Natural killer cell (primary cell): ENCODE results near the gene WNT1. TPM values are rescaled to one million over a fixed set of nuclear protein-coding genes. Genes with fewer than 3 reads are reported as not detected.

Experiments
- ATAC-seq, 3 donors: fragments of 150-1000 bp in 2 of 3; fragments of 200-7000 bp in 1 of 3; cut with Tn5 transposase; 1 replicate in 1 of 3; 2 replicates in 2 of 3; pipeline ENCODE4 v1.10.0; 2021; ENCODE audit warnings: mild to moderate bottlenecking in 2 of 3, moderate library complexity in 2 of 3
- DNase-seq, 2 donors: peaks; one replicate each; pipeline versions ENCODE4 v3.0.0 to v3.0.0-alpha.2; 2013 to 2021; ENCODE audit warnings: mixed read lengths in 1 of 2
- H3K27ac ChIP-seq: one replicate; pipeline ENCODE4 v1.5.1; 2013; ENCODE audit warnings: mild to moderate bottlenecking, low read length
- H3K27me3 ChIP-seq: one replicate; pipeline ENCODE4 v1.6.1; 2013; ENCODE audit warnings: low read length; ENCODE audit not compliant: control insufficient read depth, insufficient read depth
- H3K36me3 ChIP-seq: one replicate; pipeline ENCODE4 v1.6.1; 2013; ENCODE audit warnings: low read length; ENCODE audit not compliant: control insufficient read depth, insufficient read depth
- H3K4me1 ChIP-seq: one replicate; pipeline ENCODE4 v1.6.1; 2013; ENCODE audit warnings: low read length; ENCODE audit not compliant: control insufficient read depth, insufficient read depth
- H3K4me3 ChIP-seq: one replicate; pipeline ENCODE4 v1.5.1; 2013; ENCODE audit warnings: low read length
- H3K9me3 ChIP-seq: one replicate; pipeline ENCODE4 v1.6.1; 2013; ENCODE audit warnings: low read length; ENCODE audit not compliant: control insufficient read depth, insufficient read depth
- H3K27ac Mint-ChIP-seq, 2 donors: one replicate each; pipeline ENCODE4 v1.8.0; 2022; ENCODE audit warnings: mild to moderate bottlenecking in 2 of 2, mixed read lengths in 2 of 2, moderate library complexity in 1 of 2
- H3K27me3 Mint-ChIP-seq, 2 donors: one replicate each; pipeline ENCODE4 v1.8.0; 2022; ENCODE audit warnings: low read depth in 2 of 2, mixed read lengths in 2 of 2
- H3K36me3 Mint-ChIP-seq: one replicate; pipeline ENCODE4 v1.8.0; 2022; ENCODE audit warnings: mixed read lengths
- H3K4me1 Mint-ChIP-seq, 2 donors: one replicate each; pipeline ENCODE4 v1.8.0; 2022; ENCODE audit warnings: mixed read lengths in 2 of 2
- H3K4me3 Mint-ChIP-seq: one replicate; pipeline ENCODE4 v1.8.0; 2022; ENCODE audit warnings: mild to moderate bottlenecking, moderate library complexity, mixed read lengths
- H3K9me3 Mint-ChIP-seq, 2 donors: one replicate each; pipeline ENCODE4 v1.8.0; 2022; ENCODE audit warnings: mixed read lengths in 2 of 2
- WGBS: methylation state at CpG from one replicate; pipeline ENCODE4 v1.1.7; 2013; ENCODE audit warnings: missing lambda C conversion rate; ENCODE audit not compliant: insufficient coverage; 5-methylcytosine and 5-hydroxymethylcytosine counted together
- intact Hi-C: fragments of 100-400 bp; cut with micrococcal nuclease; formaldehyde crosslinking; loops from one replicate; pipeline ENCODE4 v1.14.2; 2022
- total RNA-seq, 4 donors: library from RNA; stranded (reverse); fragments of 120-200 nt in 1 of 4; gene quantifications; one replicate each; pipeline versions ENCODE4 v1.2.3 to v1.2.4, GENCODE V29; 2013 to 2022
- TF ChIP-seq, protein P1 (sequence below): fragments of 200-600 bp; IDR thresholded peaks from one replicate; pipeline ENCODE4 v1.8.0; 2022; ENCODE audit warnings: antibody characterized with exemption

Gene WNT1
- total RNA-seq, 3 donors from 2014 or later (not counting 1 experiment from before 2014, with no cell fraction given) = 1.1 to 2.0 (median 1.7) TPM

- no peaks in the 10 kb centered on the region for H3K36me3 Mint-ChIP-seq
- H3K27ac ChIP-seq = no peak overlapping the region
- H3K4me3 ChIP-seq = no peak overlapping the region
- no peaks in the 10 kb centered on the region for H3K9me3 Mint-ChIP-seq
- no peaks in the 10 kb centered on the region for H3K9me3 ChIP-seq
- H3K4me3 Mint-ChIP-seq = no peak overlapping the region
- peaks cover 23 to 26% of the 10 kb centered on the region in 2 donors for H3K4me1 Mint-ChIP-seq
- peaks cover 46 to 48% of the 10 kb centered on the region in 2 donors for H3K27me3 Mint-ChIP-seq
- 93% methylated on average over 2 of the region's 2 CpGs for WGBS
- DNase-seq = no peak
- H3K36me3 ChIP-seq = no peaks in the 10 kb centered on the region
- intact Hi-C loops = loop anchor here (5.0 kb wide), 1 partner anchor 84 kb away; a partner anchor contains a TSS
- TF ChIP-seq, protein P1, sequence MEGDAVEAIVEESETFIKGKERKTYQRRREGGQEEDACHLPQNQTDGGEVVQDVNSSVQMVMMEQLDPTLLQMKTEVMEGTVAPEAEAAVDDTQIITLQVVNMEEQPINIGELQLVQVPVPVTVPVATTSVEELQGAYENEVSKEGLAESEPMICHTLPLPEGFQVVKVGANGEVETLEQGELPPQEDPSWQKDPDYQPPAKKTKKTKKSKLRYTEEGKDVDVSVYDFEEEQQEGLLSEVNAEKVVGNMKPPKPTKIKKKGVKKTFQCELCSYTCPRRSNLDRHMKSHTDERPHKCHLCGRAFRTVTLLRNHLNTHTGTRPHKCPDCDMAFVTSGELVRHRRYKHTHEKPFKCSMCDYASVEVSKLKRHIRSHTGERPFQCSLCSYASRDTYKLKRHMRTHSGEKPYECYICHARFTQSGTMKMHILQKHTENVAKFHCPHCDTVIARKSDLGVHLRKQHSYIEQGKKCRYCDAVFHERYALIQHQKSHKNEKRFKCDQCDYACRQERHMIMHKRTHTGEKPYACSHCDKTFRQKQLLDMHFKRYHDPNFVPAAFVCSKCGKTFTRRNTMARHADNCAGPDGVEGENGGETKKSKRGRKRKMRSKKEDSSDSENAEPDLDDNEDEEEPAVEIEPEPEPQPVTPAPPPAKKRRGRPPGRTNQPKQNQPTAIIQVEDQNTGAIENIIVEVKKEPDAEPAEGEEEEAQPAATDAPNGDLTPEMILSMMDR = no peak
- ATAC-seq = no peak
- H3K27ac Mint-ChIP-seq = no peak overlapping the region
- H3K4me1 ChIP-seq = peaks cover 17% of the 10 kb centered on the region
- H3K27me3 ChIP-seq = peaks cover 3% of the 10 kb centered on the region
These were observed 7.8 kb downstream of the WNT1 start for GRCh38 chr12:48985901-48986300.

DNA sequence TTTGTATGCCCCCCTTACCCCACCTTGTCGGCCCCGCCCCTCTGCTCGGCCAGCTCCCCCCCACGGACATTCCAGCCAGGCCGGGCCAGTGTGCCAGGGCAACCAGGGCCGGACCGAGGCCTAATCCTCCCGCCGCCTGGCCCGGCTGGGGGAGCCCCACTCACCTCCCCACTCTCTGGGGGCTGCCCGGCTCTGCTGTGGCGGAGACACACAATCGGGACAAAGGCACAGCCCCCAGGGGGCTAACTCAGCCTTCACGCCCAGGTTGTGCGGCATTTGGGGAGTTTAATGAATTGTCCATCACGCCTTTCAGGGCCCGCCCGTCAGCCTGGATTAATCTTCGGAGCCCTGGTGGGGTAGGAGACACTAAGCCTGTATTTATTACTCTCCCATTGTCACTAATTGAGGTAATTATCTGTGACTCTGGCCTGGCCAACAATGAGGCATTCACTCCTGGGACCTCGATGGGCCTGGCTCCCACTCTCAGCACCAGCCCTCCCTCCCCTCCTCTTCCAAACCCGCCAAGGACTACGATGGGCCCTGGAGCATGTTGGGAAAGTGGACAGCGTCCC, 8.7 kb downstream of the WNT1 start:
- DNase-seq (no peak), ATAC-seq (no peak)
- intact Hi-C loops = loop anchor here (5.0 kb wide), 1 partner anchor 85 kb away; a partner anchor contains a TSS
- H3K4me1 Mint-ChIP-seq = peaks cover 14 to 17% of the 10 kb centered on the region in 2 donors
- H3K9me3 Mint-ChIP-seq = no peaks in the 10 kb centered on the region
- TF ChIP-seq, protein P1 = no peak
- no peaks in the 10 kb centered on the region for H3K36me3 ChIP-seq
- 71% methylated on average over 21 of the region's 23 CpGs for WGBS
- H3K36me3 Mint-ChIP-seq = no peaks in the 10 kb centered on the region
- no peak overlapping the region for H3K4me3 Mint-ChIP-seq
- H3K27me3 Mint-ChIP-seq = peaks cover 42 to 43% of the 10 kb centered on the region in 2 donors
- H3K27ac Mint-ChIP-seq = no peak overlapping the region
- no peak overlapping the region for H3K4me3 ChIP-seq
- peaks cover 3% of the 10 kb centered on the region for H3K27me3 ChIP-seq
- peaks cover 8% of the 10 kb centered on the region for H3K4me1 ChIP-seq
- no peak overlapping the region for H3K27ac ChIP-seq
- no peaks in the 10 kb centered on the region for H3K9me3 ChIP-seq

- no peak overlapping the region for H3K27ac Mint-ChIP-seq
- Histone ChIP-seq H3K9me3 (no peaks in the 10 kb centered on the region), H3K36me3 (no peaks in the 10 kb centered on the region), H3K4me3 (no peak overlapping the region), H3K27me3 (peaks cover 7% of the 10 kb centered on the region), H3K27ac (no peak overlapping the region), H3K4me1 (peaks cover 5% of the 10 kb centered on the region)
- 24% methylated on average over 16 of the region's 16 CpGs for WGBS
- DNase-seq (peak; percentile 77 to 86), ATAC-seq (peak; percentile 86 to 97 (median 90))
- H3K4me3 Mint-ChIP-seq = no peak overlapping the region
- H3K36me3 Mint-ChIP-seq = no peaks in the 10 kb centered on the region
- TF ChIP-seq, protein P1 = peak; percentile 87
- intact Hi-C loops = loop anchor here (1.0 to 5.0 kb wide), 3 partner anchors 14 to 135 kb away; a partner anchor contains a TSS
- H3K9me3 Mint-ChIP-seq = no peaks in the 10 kb centered on the region
- H3K4me1 Mint-ChIP-seq = peaks cover 5 to 8% of the 10 kb centered on the region in 2 donors
- peaks cover 35% of the 10 kb centered on the region in 2 donors for H3K27me3 Mint-ChIP-seq
These were observed 10.0 kb downstream of the WNT1 start for GRCh38 chr12:48988030-48988649.
